ENCODE measurements around the gene KANTR.

The KANTR gene

GRCh38 chrX:53081925-53082772, 11.8 kb upstream of the KANTR start, which contains the start of gene TSPYL2:
TSPYL2 (plus strand) TSS chrX:53082367; CDS start chrX:53082499, 132 bp downstream.
- DNase-seq, result peak; percentile 98

- no peak for DNase-seq
These were observed 10.9 kb upstream of the KANTR start for GRCh38 chrX:53082773-53083616.

- no peak for DNase-seq
These were observed 9.8 kb upstream of the KANTR start for GRCh38 chrX:53084043-53084570.

GRCh38 chrX:53084863-53085262, 9.1 kb upstream of the KANTR start:
- DNase-seq, result no peak

- DNase-seq, result no peak
These were observed 8.2 kb upstream of the KANTR start for GRCh38 chrX:53085661-53086229.

- no peak for DNase-seq
These were observed 7.5 kb upstream of the KANTR start for GRCh38 chrX:53086464-53086863.

- DNase-seq, result no peak
These were observed 6.5 kb upstream of the KANTR start for GRCh38 chrX:53087388-53087831.

- peak; percentile 95 for DNase-seq
These were observed 5.6 kb upstream of the KANTR start for GRCh38 chrX:53088136-53088974.

GRCh38 chrX:53089224-53089842, 4.6 kb upstream of the KANTR start:
- DNase-seq, result peak; percentile 78

- no peak for DNase-seq
These were observed 4.0 kb upstream of the KANTR start for GRCh38 chrX:53089925-53090324.

- DNase-seq, result no peak
These were observed 2.6 kb upstream of the KANTR start for GRCh38 chrX:53091354-53091753.

- peak; percentile 92 for DNase-seq
These were observed 726 bp upstream of the KANTR start for GRCh38 chrX:53093177-53093655.

GRCh38 chrX:53094582-53094905, 602 bp downstream of the KANTR start:
- DNase-seq, result no peak

- DNase-seq, result no peak
These were observed 1.9 kb downstream of the KANTR start for GRCh38 chrX:53095796-53096195.

- DNase-seq, result no peak
These were observed 21.1 kb downstream of the KANTR start for GRCh38 chrX:53114864-53115549.

- no peak for DNase-seq
These were observed 21.6 kb downstream of the KANTR start for GRCh38 chrX:53115550-53115874.

GRCh38 chrX:53116101-53116500, 22.2 kb downstream of the KANTR start:
- DNase-seq, result no peak

GRCh38 chrX:53122013-53122412, 28.1 kb downstream of the KANTR start:
- DNase-seq, result no peak

GRCh38 chrX:53125506-53125905, 31.6 kb downstream of the KANTR start:
- no peak for DNase-seq

GRCh38 chrX:53126377-53126776, 32.4 kb downstream of the KANTR start:
- DNase-seq, result no peak

- no peak for DNase-seq
These were observed 34.3 kb downstream of the KANTR start for GRCh38 chrX:53128097-53128749.
